Astrocyte (in vitro differentiated cells and primary cell): ENCODE results near the gene UBA3. TPM values are rescaled to one million over a fixed set of nuclear protein-coding genes. Genes with fewer than 3 reads are reported as not detected.

Experiments used
- DNase-seq: peaks from one replicate; pipeline ENCODE4 v3.0.0-alpha.2; 2010; ENCODE audit warnings: low read depth
- FAIRE-seq: peaks from 2 replicates; lab custom pipeline; 2011; peaks lifted over from hg19 to GRCh38; lab: Jason Lieb, UNC
- H2AFZ ChIP-seq: 2 replicates; pipeline ENCODE4 v1.6.0; 2012; ENCODE audit warnings: low read depth, low read length, inconsistent platforms
- H3K27ac ChIP-seq: 2 replicates; pipeline ENCODE4 v1.5.1; 2011; ENCODE audit warnings: low read depth, low read length, inconsistent platforms
- H3K27me3 ChIP-seq: 2 replicates; pipeline ENCODE4 v1.6.0; 2011; ENCODE audit warnings: low read length, inconsistent platforms; ENCODE audit not compliant: insufficient read depth
- H3K36me3 ChIP-seq: 2 replicates; pipeline ENCODE4 v1.5.1; 2011; ENCODE audit warnings: low read length, inconsistent platforms; ENCODE audit not compliant: insufficient read depth
- H3K4me1 ChIP-seq: 2 replicates; pipeline ENCODE4 v1.5.1; 2011; ENCODE audit warnings: low read length, inconsistent platforms; ENCODE audit not compliant: insufficient read depth
- H3K4me2 ChIP-seq: 2 replicates; pipeline ENCODE4 v1.6.0; 2012; ENCODE audit warnings: low read length, inconsistent platforms
- H3K4me3 ChIP-seq: 2 replicates; pipeline ENCODE4 v1.5.1; 2011; ENCODE audit warnings: low read depth, mild to moderate bottlenecking, low read length, inconsistent platforms; ENCODE audit not compliant: insufficient read depth
- H3K79me2 ChIP-seq: 2 replicates; pipeline ENCODE4 v1.6.0; 2012; ENCODE audit warnings: mild to moderate bottlenecking, low read length, inconsistent platforms; ENCODE audit not compliant: insufficient read depth
- H3K9ac ChIP-seq: 2 replicates; pipeline ENCODE4 v1.6.0; 2012; ENCODE audit warnings: mild to moderate bottlenecking, low read length, inconsistent platforms
- H3K9me3 ChIP-seq: 2 replicates; pipeline ENCODE4 v1.5.1; 2012; ENCODE audit warnings: low read depth, mild to moderate bottlenecking, low read length, inconsistent platforms; ENCODE audit not compliant: insufficient read depth
- H4K20me1 ChIP-seq: 2 replicates; pipeline ENCODE4 v1.6.0; 2012; ENCODE audit warnings: low read length, inconsistent platforms; ENCODE audit not compliant: insufficient read depth
- H3K27ac Mint-ChIP-seq: one replicate; pipeline ENCODE4 v1.8.0; 2021; ENCODE audit warnings: mild to moderate bottlenecking, mixed read lengths; ENCODE audit not compliant: unreplicated experiment
- H3K27me3 Mint-ChIP-seq: one replicate; pipeline ENCODE4 v1.8.0; 2021; ENCODE audit warnings: low read depth, mixed read lengths; ENCODE audit not compliant: unreplicated experiment
- H3K36me3 Mint-ChIP-seq: one replicate; pipeline ENCODE4 v1.8.0; 2021; ENCODE audit warnings: low read depth, mixed read lengths; ENCODE audit not compliant: unreplicated experiment
- H3K4me1 Mint-ChIP-seq: one replicate; pipeline ENCODE4 v1.8.0; 2021; ENCODE audit warnings: low read depth, mixed read lengths; ENCODE audit not compliant: unreplicated experiment
- H3K4me3 Mint-ChIP-seq: one replicate; pipeline ENCODE4 v1.8.0; 2021; ENCODE audit warnings: mild to moderate bottlenecking, moderate library complexity, mixed read lengths; ENCODE audit not compliant: unreplicated experiment
- H3K9me3 Mint-ChIP-seq: one replicate; pipeline ENCODE4 v1.8.0; 2021; ENCODE audit warnings: mild to moderate bottlenecking, mixed read lengths; ENCODE audit not compliant: unreplicated experiment
- CTCF ChIP-seq: IDR thresholded peaks from 2 replicates; pipeline ENCODE4 v1.5.1; 2011; ENCODE audit warnings: low read depth, mild to moderate bottlenecking, inconsistent platforms, low read length, moderate library complexity; ENCODE audit not compliant: insufficient read depth
- EZH2 ChIP-seq: IDR thresholded peaks from 2 replicates; pipeline ENCODE4 v1.6.1; 2012; ENCODE audit warnings: mild to moderate bottlenecking, low read length, inconsistent platforms; ENCODE audit not compliant: insufficient read depth
- total RNA-seq: library from RNA; stranded (reverse); gene quantifications from 2 replicates; pipeline ENCODE4 v1.2.1, GENCODE V29; 2021

UBA3 gene
- total RNA-seq, 1 donor from 2014 or later, result 79.2 TPM

- Histone ChIP-seq H3K4me2 (no peak overlapping the region), H3K9me3 (no peaks in the 10 kb centered on the region), H4K20me1 (no peaks in the 10 kb centered on the region), H2AFZ (no peak overlapping the region), H3K4me3 (no peak overlapping the region), H3K27ac (no peak overlapping the region), H3K4me1 (no peaks in the 10 kb centered on the region), H3K9ac (no peak overlapping the region), H3K36me3 (peaks cover 50% of the 10 kb centered on the region), H3K27me3 (no peaks in the 10 kb centered on the region), H3K79me2 (no peaks in the 10 kb centered on the region)
- peaks cover 17% of the 10 kb centered on the region for H3K36me3 Mint-ChIP-seq
- H3K27ac Mint-ChIP-seq, result no peak overlapping the region
- H3K9me3 Mint-ChIP-seq, result no peaks in the 10 kb centered on the region
- no peak for TF ChIP-seq CTCF
- TF ChIP-seq EZH2, result no peak
- no peak for DNase-seq
- H3K27me3 Mint-ChIP-seq, result no peaks in the 10 kb centered on the region
- no peak for FAIRE-seq
- peaks cover under 1% of the 10 kb centered on the region for H3K4me1 Mint-ChIP-seq
- no peak overlapping the region for H3K4me3 Mint-ChIP-seq
Measured at GRCh38 chr3:69058180-69058946, 21.8 kb downstream of the UBA3 start.

- peak overlapping the region; percentile 99 for H3K27ac ChIP-seq
- no peaks in the 10 kb centered on the region for H3K9me3 ChIP-seq
- H3K36me3 ChIP-seq, result peaks cover 28% of the 10 kb centered on the region
- no peak for FAIRE-seq
- peak overlapping the region; percentile 88 for H2AFZ ChIP-seq
- TF ChIP-seq CTCF (no peak), EZH2 (no peak)
- H3K27ac Mint-ChIP-seq, result peak overlapping the region; percentile 98
- H3K4me2 ChIP-seq, result peak overlapping the region; percentile 99
- H3K9ac ChIP-seq, result peak overlapping the region; percentile 100
- peaks cover 11% of the 10 kb centered on the region for H3K4me1 ChIP-seq
- H3K36me3 Mint-ChIP-seq, result peaks cover 2% of the 10 kb centered on the region
- peaks cover 6% of the 10 kb centered on the region for H3K4me1 Mint-ChIP-seq
- no peaks in the 10 kb centered on the region for H3K27me3 Mint-ChIP-seq
- peaks cover 38% of the 10 kb centered on the region for H4K20me1 ChIP-seq
- H3K9me3 Mint-ChIP-seq, result no peaks in the 10 kb centered on the region
- H3K4me3 ChIP-seq, result peak overlapping the region; percentile 100
- no peaks in the 10 kb centered on the region for H3K27me3 ChIP-seq
- DNase-seq, result no peak
- peaks cover 47% of the 10 kb centered on the region for H3K79me2 ChIP-seq
- H3K4me3 Mint-ChIP-seq, result peak overlapping the region; percentile 91
Measured at GRCh38 chr3:69052472-69052898, 27.7 kb downstream of the UBA3 start.
